Coronary artery (tissue), 2 donors: ENCODE data around the gene EXOC3L4.

Source experiments
- DNase-seq: peaks from one replicate; pipeline ENCODE4 v3.0.0-alpha.2; 2017; ENCODE audit warnings: low spot score
- H3K27ac ChIP-seq, 2 donors: fragments of 200-600 bp; sonication (generic); one replicate each; pipeline ENCODE4 v1.5.1; 2016 to 2019
- H3K4me3 ChIP-seq: fragments of 200-600 bp; sonication (generic); 2 replicates; pipeline ENCODE4 v1.5.1; 2016; ENCODE audit warnings: mild to moderate bottlenecking, moderate library complexity
- CTCF ChIP-seq: fragments of 200-600 bp; sonication (generic); IDR thresholded peaks from one replicate; pipeline ENCODE4 v1.5.1; 2019; ENCODE audit warnings: antibody characterized with exemption

Gene EXOC3L4

GRCh38 chr14:103078420-103078749, 16.1 kb upstream of the EXOC3L4 start:
- TF ChIP-seq CTCF: peak; percentile 46

GRCh38 chr14:103078860-103079587, 15.5 kb upstream of the EXOC3L4 start:
- no peak for DNase-seq
- TF ChIP-seq CTCF: no peak
- Histone ChIP-seq H3K27ac (no peak overlapping the region), H3K4me3 (no peak overlapping the region)

More at GRCh38 chr14:103078420-103078749, 16.1 kb upstream of the EXOC3L4 start:
- Histone ChIP-seq H3K27ac (no peak overlapping the region), H3K4me3 (no peak overlapping the region)
- DNase-seq: no peak

- no peak for DNase-seq
- H3K4me3 ChIP-seq: no peak overlapping the region
- no peak overlapping the region for H3K27ac ChIP-seq
- TF ChIP-seq CTCF: no peak
These were observed 12.6 kb upstream of the EXOC3L4 start for GRCh38 chr14:103081951-103082350.

- Histone ChIP-seq H3K27ac (no peak within 1 kb of the TSS), H3K4me3 (peak within 1 kb of the TSS; percentile 43)
- no peak for DNase-seq
- no peak for TF ChIP-seq CTCF
These were observed 10.3 kb upstream of the EXOC3L4 start, which contains the start of gene LBHD2 for GRCh38 chr14:103084021-103084919. Gene LBHD2 (plus strand): TSS chr14:103084210. CDS start chr14:103086013, 1,803 bp downstream.

GRCh38 chr14:103085106-103086091, 9.1 kb upstream of the EXOC3L4 start:
- TF ChIP-seq CTCF: no peak
- DNase-seq: no peak
- Histone ChIP-seq H3K27ac (no peak overlapping the region), H3K4me3 (no peak overlapping the region)

GRCh38 chr14:103086771-103087342, 7.7 kb upstream of the EXOC3L4 start:
- TF ChIP-seq CTCF: no peak
- no peak overlapping the region for H3K27ac ChIP-seq
- no peak for DNase-seq
- H3K4me3 ChIP-seq: no peak overlapping the region
